Keratinocyte (primary cell): ENCODE data around the gene SEC63. TPM values are rescaled to one million over a fixed set of nuclear protein-coding genes. Genes with fewer than 3 reads are reported as not detected.

Source experiments
- DNase-seq: peaks from one replicate; pipeline ENCODE4 v3.0.0-alpha.2; 2011; ENCODE audit warnings: low read depth, missing footprints, low spot score
- FAIRE-seq: peaks from 2 replicates; lab custom pipeline; 2011; peaks lifted over from hg19 to GRCh38; lab: Jason Lieb, UNC
- H2AFZ ChIP-seq: 2 replicates; pipeline ENCODE4 v1.6.0; 2012; ENCODE audit warnings: low read length, control low read depth, inconsistent platforms; ENCODE audit not compliant: control insufficient read depth
- H3K27ac ChIP-seq: 2 replicates; pipeline ENCODE4 v1.5.1; 2011; ENCODE audit warnings: low read length; ENCODE audit not compliant: control insufficient read depth, insufficient read depth
- H3K27me3 ChIP-seq: 3 replicates; pipeline ENCODE4 v1.6.0; 2011; ENCODE audit warnings: low read length; ENCODE audit not compliant: control insufficient read depth, insufficient read depth; ENCODE audit errors: extremely low read depth
- H3K36me3 ChIP-seq, 2 experiments: 2 replicates in 1 of 2; 3 replicates in 1 of 2; pipeline ENCODE4 v1.5.1; 2011; ENCODE audit warnings: low read length in 2 of 2, mild to moderate bottlenecking in 1 of 2; ENCODE audit not compliant: control insufficient read depth in 2 of 2, insufficient read depth in 2 of 2; ENCODE audit errors: extremely low read depth in 1 of 2
- H3K4me1 ChIP-seq: 3 replicates; pipeline ENCODE4 v1.5.1; 2011; ENCODE audit warnings: low read length; ENCODE audit not compliant: control insufficient read depth, insufficient read depth; ENCODE audit errors: extremely low read depth
- H3K4me2 ChIP-seq: 3 replicates; pipeline ENCODE4 v1.6.0; 2011; ENCODE audit warnings: low read depth, low read length; ENCODE audit not compliant: control insufficient read depth, insufficient read depth; ENCODE audit errors: extremely low read depth
- H3K4me3 ChIP-seq, 3 experiments: fragments of 200-600 bp in 1 of 3; sonication (generic) in 1 of 3; 2 replicates in 2 of 3; 3 replicates in 1 of 3; pipeline ENCODE4 v1.5.1; 2011 to 2016; ENCODE audit warnings: low read length in 3 of 3, mild to moderate bottlenecking in 3 of 3, control low read depth in 2 of 3, inconsistent platforms in 1 of 3, low read depth in 1 of 3, mixed read lengths in 1 of 3, mixed run types in 1 of 3, moderate library complexity in 1 of 3; ENCODE audit not compliant: control insufficient read depth in 2 of 3, insufficient read depth in 2 of 3; ENCODE audit errors: extremely low read depth in 1 of 3
- H3K79me2 ChIP-seq: 2 replicates; pipeline ENCODE4 v1.6.0; 2012; ENCODE audit warnings: low read length; ENCODE audit not compliant: control insufficient read depth, insufficient read depth
- H3K9ac ChIP-seq: 3 replicates; pipeline ENCODE4 v1.6.0; 2011; ENCODE audit warnings: low read length; ENCODE audit not compliant: control insufficient read depth, insufficient read depth; ENCODE audit errors: extremely low read depth
- H3K9me1 ChIP-seq: 3 replicates; pipeline ENCODE4 v1.6.0; 2011; ENCODE audit warnings: low read length; ENCODE audit not compliant: control insufficient read depth, insufficient read depth; ENCODE audit errors: extremely low read depth
- H3K9me3 ChIP-seq: 2 replicates; pipeline ENCODE4 v1.5.1; 2012; ENCODE audit warnings: low read depth, low read length; ENCODE audit not compliant: control insufficient read depth
- H4K20me1 ChIP-seq: 3 replicates; pipeline ENCODE4 v1.6.0; 2011; ENCODE audit warnings: low read length; ENCODE audit not compliant: control insufficient read depth, insufficient read depth; ENCODE audit errors: extremely low read depth
- EZH2 ChIP-seq: IDR thresholded peaks from one replicate; pipeline ENCODE4 v1.6.1; 2012; ENCODE audit warnings: inconsistent platforms, mild to moderate bottlenecking, low read length, moderate library complexity
- dilution Hi-C: fragments of 300-500 bp; cut with MboI; formaldehyde crosslinking; loops from one replicate; pipeline ENCODE4 v1.7.0; 2020; ENCODE audit warnings: low sequenced_read_pairs; ENCODE audit not compliant: extremely low pct_ligation_motif_present
- polyA plus RNA-seq, 5 experiments: library from polyadenylated mRNA; depleted of rRNA in 3 of 5; stranded (reverse) in 3 of 5; stranded (forward) in 1 of 5; unstranded in 1 of 5; fragments of >200 nt; gene quantifications; 1 replicate in 1 of 5; 2 replicates in 3 of 5; 3 replicates in 1 of 5; pipeline versions ENCODE4 v1.2.1 to v1.2.3, GENCODE V29; 2011 to 2012; ENCODE audit warnings: missing spikeins in 2 of 5, low read depth in 1 of 5, low replicate concordance in 1 of 5
- TF ChIP-seq, protein P1 (sequence below), 3 experiments: IDR thresholded peaks in 1 of 3; conservative IDR thresholded peaks in 1 of 3; optimal IDR thresholded peaks in 1 of 3; 2 replicates in 2 of 3; 3 replicates in 1 of 3; pipeline versions ENCODE3 to v1.5.1; 2011; ENCODE audit warnings: low read length in 3 of 3, mild to moderate bottlenecking in 3 of 3, moderate library complexity in 2 of 3, control low read depth in 1 of 3, inconsistent platforms in 1 of 3; ENCODE audit not compliant: insufficient read depth in 2 of 3; ENCODE audit errors: extremely low read depth in 1 of 3

SEC63 gene
- polyA plus RNA-seq, 1 donor (not counting 4 experiments of a cell fraction or from before 2014, with no cell fraction given) = 91.4 TPM

GRCh38 chr6:107983811-107984210 is 25.8 kb upstream of the SEC63 start:
- no peaks in the 10 kb centered on the region for H4K20me1 ChIP-seq
- DNase-seq = no peak
- H3K4me3 ChIP-seq = no peak overlapping the region
- no peak for FAIRE-seq
- no peak for TF ChIP-seq EZH2
- TF ChIP-seq, protein P1, sequence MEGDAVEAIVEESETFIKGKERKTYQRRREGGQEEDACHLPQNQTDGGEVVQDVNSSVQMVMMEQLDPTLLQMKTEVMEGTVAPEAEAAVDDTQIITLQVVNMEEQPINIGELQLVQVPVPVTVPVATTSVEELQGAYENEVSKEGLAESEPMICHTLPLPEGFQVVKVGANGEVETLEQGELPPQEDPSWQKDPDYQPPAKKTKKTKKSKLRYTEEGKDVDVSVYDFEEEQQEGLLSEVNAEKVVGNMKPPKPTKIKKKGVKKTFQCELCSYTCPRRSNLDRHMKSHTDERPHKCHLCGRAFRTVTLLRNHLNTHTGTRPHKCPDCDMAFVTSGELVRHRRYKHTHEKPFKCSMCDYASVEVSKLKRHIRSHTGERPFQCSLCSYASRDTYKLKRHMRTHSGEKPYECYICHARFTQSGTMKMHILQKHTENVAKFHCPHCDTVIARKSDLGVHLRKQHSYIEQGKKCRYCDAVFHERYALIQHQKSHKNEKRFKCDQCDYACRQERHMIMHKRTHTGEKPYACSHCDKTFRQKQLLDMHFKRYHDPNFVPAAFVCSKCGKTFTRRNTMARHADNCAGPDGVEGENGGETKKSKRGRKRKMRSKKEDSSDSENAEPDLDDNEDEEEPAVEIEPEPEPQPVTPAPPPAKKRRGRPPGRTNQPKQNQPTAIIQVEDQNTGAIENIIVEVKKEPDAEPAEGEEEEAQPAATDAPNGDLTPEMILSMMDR (optimal IDR thresholded peaks at IDR 0.05 in 1 of 3, IDR thresholded peaks at IDR 0.05 in 1 of 3, conservative IDR thresholded peaks at IDR 0.05 in 1 of 3; ENCODE audit: extremely low read depth in 1 of 3, insufficient read depth in 2 of 3, low read length in 3 of 3) = no peak
- no peaks in the 10 kb centered on the region for H3K9me1 ChIP-seq
- no peaks in the 10 kb centered on the region for H3K79me2 ChIP-seq
- H3K9me3 ChIP-seq = no peaks in the 10 kb centered on the region
- H2AFZ ChIP-seq = no peak overlapping the region
- H3K9ac ChIP-seq = no peak overlapping the region
- no peaks in the 10 kb centered on the region for H3K27me3 ChIP-seq
- dilution Hi-C loops = no loop called here
- no peak overlapping the region for H3K4me2 ChIP-seq
- H3K36me3 ChIP-seq = no peaks in the 10 kb centered on the region
- no peak overlapping the region for H3K27ac ChIP-seq
- H3K4me1 ChIP-seq = no peaks in the 10 kb centered on the region

DNA sequence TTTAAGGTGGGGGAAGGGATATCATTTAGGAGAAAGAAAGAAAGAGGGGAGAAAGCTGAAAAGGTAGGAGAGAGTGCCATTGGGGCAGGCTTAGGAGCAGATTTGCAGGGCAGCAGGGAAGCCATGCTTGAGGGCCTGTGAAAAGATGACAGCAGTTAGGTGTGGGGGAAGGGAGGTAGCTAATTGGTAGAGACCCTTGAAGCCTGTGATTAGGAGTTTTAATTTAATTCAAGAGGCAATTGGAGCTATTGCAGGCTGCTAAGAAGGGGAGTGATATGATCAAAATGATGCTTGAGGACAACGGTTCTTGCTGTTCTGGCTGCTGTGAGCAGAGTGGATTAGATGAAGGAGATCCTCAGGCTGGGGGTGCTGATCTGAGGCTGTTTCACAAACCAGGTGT is 24.5 kb upstream of the SEC63 start:
- FAIRE-seq (no peak), DNase-seq (no peak)
- no peak overlapping the region for H3K4me2 ChIP-seq
- dilution Hi-C loops = no loop called here
- H4K20me1 ChIP-seq = no peaks in the 10 kb centered on the region
- H3K9me1 ChIP-seq = no peaks in the 10 kb centered on the region
- no peak overlapping the region for H2AFZ ChIP-seq
- no peak for TF ChIP-seq EZH2
- TF ChIP-seq, protein P1 (optimal IDR thresholded peaks at IDR 0.05 in 1 of 3, IDR thresholded peaks at IDR 0.05 in 1 of 3, conservative IDR thresholded peaks at IDR 0.05 in 1 of 3; ENCODE audit: extremely low read depth in 1 of 3, insufficient read depth in 2 of 3, low read length in 3 of 3) = no peak
- no peak overlapping the region for H3K27ac ChIP-seq
- no peaks in the 10 kb centered on the region for H3K27me3 ChIP-seq
- no peaks in the 10 kb centered on the region for H3K36me3 ChIP-seq
- no peak overlapping the region for H3K9ac ChIP-seq
- no peaks in the 10 kb centered on the region for H3K4me1 ChIP-seq
- H3K4me3 ChIP-seq = no peak overlapping the region
- no peaks in the 10 kb centered on the region for H3K79me2 ChIP-seq
- H3K9me3 ChIP-seq = no peaks in the 10 kb centered on the region
